Measurements from ENCODE around the gene AFF3.

The AFF3 gene

DNA sequence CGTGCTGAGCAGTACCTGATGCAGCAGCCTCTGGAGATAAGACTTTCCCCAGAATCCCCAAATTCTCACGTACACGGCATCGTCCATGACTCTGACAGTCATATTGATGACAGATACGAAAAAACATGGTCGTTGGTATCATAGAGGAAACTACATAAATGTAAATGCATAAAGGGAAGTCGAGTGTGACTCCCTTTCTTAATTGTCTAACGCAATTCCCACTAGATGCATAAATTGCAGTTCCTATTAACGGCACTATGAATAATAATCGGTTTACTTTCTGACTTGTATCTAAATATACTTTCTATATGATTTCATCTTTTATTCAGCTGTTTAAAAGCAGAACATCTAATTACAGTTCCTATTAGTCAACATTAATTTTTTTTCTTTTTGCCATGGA lies 330.0 kb downstream of the AFF3 start:
- POLR2A ChIA-PET (ENCODE audit: low non-redundant PET): no interaction called here
- TF ChIP-seq, protein P1, sequence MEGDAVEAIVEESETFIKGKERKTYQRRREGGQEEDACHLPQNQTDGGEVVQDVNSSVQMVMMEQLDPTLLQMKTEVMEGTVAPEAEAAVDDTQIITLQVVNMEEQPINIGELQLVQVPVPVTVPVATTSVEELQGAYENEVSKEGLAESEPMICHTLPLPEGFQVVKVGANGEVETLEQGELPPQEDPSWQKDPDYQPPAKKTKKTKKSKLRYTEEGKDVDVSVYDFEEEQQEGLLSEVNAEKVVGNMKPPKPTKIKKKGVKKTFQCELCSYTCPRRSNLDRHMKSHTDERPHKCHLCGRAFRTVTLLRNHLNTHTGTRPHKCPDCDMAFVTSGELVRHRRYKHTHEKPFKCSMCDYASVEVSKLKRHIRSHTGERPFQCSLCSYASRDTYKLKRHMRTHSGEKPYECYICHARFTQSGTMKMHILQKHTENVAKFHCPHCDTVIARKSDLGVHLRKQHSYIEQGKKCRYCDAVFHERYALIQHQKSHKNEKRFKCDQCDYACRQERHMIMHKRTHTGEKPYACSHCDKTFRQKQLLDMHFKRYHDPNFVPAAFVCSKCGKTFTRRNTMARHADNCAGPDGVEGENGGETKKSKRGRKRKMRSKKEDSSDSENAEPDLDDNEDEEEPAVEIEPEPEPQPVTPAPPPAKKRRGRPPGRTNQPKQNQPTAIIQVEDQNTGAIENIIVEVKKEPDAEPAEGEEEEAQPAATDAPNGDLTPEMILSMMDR (conservative IDR thresholded peaks at IDR 0.05; ENCODE audit: low read depth): no peak
- H3K27ac ChIP-seq: no peak overlapping the region
- DNase-seq (ENCODE audit: low spot score): no peak
- CTCF ChIA-PET: no interaction called here

DNA sequence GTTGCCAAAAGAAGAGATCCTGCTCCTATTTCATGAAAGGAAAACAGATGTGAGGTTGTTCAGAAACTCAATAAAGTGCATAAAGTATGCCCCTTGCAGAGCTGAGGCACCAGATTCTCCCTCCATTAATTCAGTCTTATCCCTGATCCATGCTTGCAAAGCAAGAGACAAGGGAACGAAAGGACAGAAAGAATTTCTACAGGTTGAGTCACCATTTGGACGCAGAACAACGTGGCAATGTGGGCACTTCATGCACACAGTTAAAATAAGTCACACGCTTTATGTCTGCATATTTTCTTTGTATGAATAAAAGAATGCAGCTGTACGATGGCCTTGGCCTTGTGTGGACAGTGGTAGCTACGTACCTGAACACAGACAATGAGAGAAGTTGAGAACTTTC lies 330.8 kb downstream of the AFF3 start:
- TF ChIP-seq, protein P1 (conservative IDR thresholded peaks at IDR 0.05; ENCODE audit: low read depth): no peak
- H3K27ac ChIP-seq: no peak overlapping the region
- DNase-seq (ENCODE audit: low spot score): peak; percentile 13
- POLR2A ChIA-PET (ENCODE audit: low non-redundant PET): no interaction called here
- CTCF ChIA-PET: interaction anchor here (0.7 kb wide), 1 partner anchor 252 kb away, joined by 3 read pairs; no protein-coding TSS in a partner anchor

DNA sequence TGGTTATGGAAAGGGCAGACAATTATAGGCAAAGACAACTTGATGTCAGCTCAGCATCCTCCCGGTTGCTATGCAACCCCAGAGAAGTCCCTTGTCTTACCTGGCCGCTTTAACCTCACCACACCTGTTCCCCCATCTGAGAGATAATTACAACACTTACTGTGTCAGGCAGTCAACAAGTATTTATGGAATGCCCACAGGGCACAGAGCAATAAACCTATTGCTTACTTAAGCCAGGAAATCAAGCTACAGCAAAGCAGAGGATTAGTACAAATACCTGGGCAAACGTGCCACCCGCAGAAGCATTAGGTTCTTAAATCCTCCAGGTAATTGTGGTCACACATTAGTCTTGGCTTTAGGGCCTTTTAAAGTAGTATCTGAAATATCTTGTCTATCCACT lies 332.2 kb downstream of the AFF3 start:
- POLR2A ChIA-PET (ENCODE audit: low non-redundant PET): interaction anchor here (0.6 kb wide), 1 partner anchor 187 kb away, joined by 5 read pairs; no protein-coding TSS in a partner anchor
- DNase-seq (ENCODE audit: low spot score): peak; percentile 29
- CTCF ChIA-PET: no interaction called here
- H3K27ac ChIP-seq: no peak overlapping the region
- TF ChIP-seq, protein P1 (conservative IDR thresholded peaks at IDR 0.05; ENCODE audit: low read depth): no peak

DNA sequence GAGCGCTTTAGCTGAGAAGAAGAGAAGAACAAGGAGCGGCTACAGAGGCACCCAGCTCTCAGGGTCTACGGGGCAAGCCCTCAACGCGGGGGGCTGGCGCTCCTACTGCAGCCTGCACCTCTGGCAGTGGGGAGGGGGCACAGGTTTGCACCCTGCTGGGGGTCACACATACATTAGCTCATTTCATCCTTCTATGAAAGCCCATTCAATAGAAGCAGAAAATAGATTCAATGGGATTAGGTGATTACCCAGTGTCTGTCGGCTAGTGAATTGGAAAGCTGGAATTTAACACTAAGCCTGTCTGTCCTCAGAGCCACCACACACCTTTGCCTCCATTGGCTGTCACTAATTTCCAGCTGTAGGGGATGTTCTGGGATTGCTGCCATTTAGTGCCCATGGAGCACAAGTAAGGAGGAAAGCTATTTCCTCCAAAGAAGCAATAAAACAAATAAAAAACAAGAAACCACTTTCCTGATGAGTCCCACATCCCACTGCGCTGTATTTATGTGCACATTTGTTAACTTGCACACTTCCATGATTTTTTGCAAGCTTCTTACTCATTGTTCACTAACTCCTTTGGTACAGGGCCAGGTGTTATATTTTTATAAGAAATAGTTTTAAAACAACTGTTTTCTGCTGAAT lies 333.0 kb downstream of the AFF3 start:
- POLR2A ChIA-PET (ENCODE audit: low non-redundant PET): no interaction called here
- no peak overlapping the region for H3K27ac ChIP-seq
- CTCF ChIA-PET: no interaction called here
- TF ChIP-seq, protein P1 (conservative IDR thresholded peaks at IDR 0.05; ENCODE audit: low read depth): no peak
- DNase-seq (ENCODE audit: low spot score): no peak

DNA sequence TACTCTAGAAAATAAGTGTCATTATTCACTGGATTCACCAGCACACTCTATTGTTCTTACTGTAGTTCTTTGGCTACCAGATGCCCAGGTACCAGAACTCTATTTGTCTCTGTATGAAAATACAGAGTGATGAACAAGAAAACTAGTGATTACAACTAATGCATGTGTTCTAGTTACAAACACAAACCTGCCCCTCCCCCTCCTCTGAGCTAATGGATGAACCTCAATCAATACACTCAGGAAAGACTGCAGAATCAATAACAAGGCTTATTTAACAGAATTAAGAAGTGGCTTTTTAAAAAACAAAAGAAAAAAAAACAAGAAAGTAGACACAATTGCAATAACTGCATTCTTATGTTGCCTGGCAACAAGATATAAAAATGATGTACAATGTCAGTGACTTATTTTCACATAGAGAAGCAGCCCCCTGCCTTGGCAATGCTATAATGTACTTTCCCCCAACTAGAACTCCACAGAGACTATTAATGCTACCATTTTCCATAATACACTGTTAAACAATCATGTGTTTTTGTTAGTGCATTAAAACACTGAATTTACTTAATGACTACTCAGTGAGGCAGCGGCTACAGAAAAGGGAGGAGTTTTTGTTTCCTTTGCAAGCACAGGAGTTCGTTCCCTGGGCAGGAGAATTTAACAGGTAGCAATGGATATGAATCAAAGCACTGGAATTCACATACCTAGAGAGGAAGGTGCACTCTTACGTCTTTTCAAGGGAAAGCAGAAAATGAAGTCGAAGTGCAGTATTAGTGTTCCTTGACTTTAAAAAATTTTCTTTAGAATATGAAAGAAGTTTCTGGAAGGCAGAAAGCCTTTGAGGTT lies 333.8 kb downstream of the AFF3 start:
- DNase-seq (ENCODE audit: low spot score): peak; percentile 30
- ChIA-PET POLR2A (ENCODE audit: low non-redundant PET) (no interaction called here), CTCF (no interaction called here)
- H3K27ac ChIP-seq: no peak overlapping the region
- TF ChIP-seq, protein P1 (conservative IDR thresholded peaks at IDR 0.05; ENCODE audit: low read depth): no peak

DNA sequence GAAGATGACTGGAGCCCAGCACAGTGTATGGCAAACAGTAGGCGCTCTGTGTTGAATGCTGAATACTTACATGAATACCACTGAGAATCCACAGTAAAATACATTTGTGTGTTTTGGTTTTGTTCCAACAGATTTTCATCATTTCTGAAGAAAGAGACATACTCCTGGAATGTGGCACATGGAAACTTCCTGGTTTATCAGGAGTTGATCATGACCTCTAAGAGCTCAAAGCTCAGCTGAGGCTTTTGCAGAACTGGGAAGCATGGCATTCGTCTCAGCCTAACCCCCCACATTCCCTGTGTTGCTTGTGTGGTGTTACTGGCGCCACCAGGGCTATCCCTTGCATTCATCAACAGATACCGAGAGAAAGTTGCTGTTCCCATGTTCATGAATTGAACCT lies 335.6 kb downstream of the AFF3 start:
- no peak overlapping the region for H3K27ac ChIP-seq
- CTCF ChIA-PET: no interaction called here
- POLR2A ChIA-PET (ENCODE audit: low non-redundant PET): no interaction called here
- TF ChIP-seq, protein P1 (conservative IDR thresholded peaks at IDR 0.05; ENCODE audit: low read depth): no peak
- no peak for DNase-seq (ENCODE audit: low spot score)
